MM.1S (cell line): ENCODE results near the gene CA12.

ENCODE experiments used
- DNase-seq: peaks from one replicate; pipeline ENCODE4 v3.0.0-alpha.2; 2015
- H2AFZ ChIP-seq: fragments of 300-600 bp; sonication (generic); 2 replicates; pipeline ENCODE4 v1.6.0; 2016; ENCODE audit warnings: antibody characterized with exemption, low read length
- H3F3A ChIP-seq: fragments of 300-600 bp; sonication (generic); 2 replicates; pipeline ENCODE4 v1.6.1; 2016; ENCODE audit warnings: mild to moderate bottlenecking, antibody characterized with exemption, low read length, moderate library complexity, mixed read lengths; ENCODE audit not compliant: insufficient read depth
- H3K27ac ChIP-seq: fragments of 300-600 bp; sonication (generic); 2 replicates; pipeline ENCODE4 v1.5.1; 2016; ENCODE audit warnings: mild to moderate bottlenecking, low read length
- H3K27me3 ChIP-seq: fragments of 300-600 bp; sonication (generic); replicated peaks from 2 replicates; pipeline ENCODE4 v1.6.0; 2016; ENCODE audit warnings: low read length; ENCODE audit not compliant: insufficient read depth
- H3K36me3 ChIP-seq: fragments of 300-600 bp; sonication (generic); replicated peaks from 2 replicates; pipeline ENCODE4 v1.6.1; 2016; ENCODE audit warnings: mild to moderate bottlenecking, low read length, mixed read lengths; ENCODE audit not compliant: insufficient read depth
- H3K4me1 ChIP-seq: fragments of 300-600 bp; sonication (generic); 2 replicates; pipeline ENCODE4 v1.6.1; 2016; ENCODE audit warnings: low read length, mixed read lengths
- H3K4me2 ChIP-seq: fragments of 300-600 bp; sonication (generic); 2 replicates; pipeline ENCODE4 v1.6.0; 2016; ENCODE audit warnings: low read depth, low read length
- H3K4me3 ChIP-seq: fragments of 300-600 bp; sonication (generic); 2 replicates; pipeline ENCODE4 v1.5.1; 2016; ENCODE audit warnings: low read length, mixed read lengths
- H3K79me2 ChIP-seq: fragments of 300-600 bp; sonication (generic); 2 replicates; pipeline ENCODE4 v1.6.1; 2016; ENCODE audit warnings: mixed run types, low read length, mixed read lengths
- H3K9ac ChIP-seq: fragments of 300-600 bp; sonication (generic); 2 replicates; pipeline ENCODE4 v1.6.1; 2016; ENCODE audit warnings: low read length, mixed read lengths
- H3K9me2 ChIP-seq: fragments of 300-600 bp; sonication (generic); replicated peaks from 2 replicates; pipeline ENCODE4 v1.6.1; 2016; ENCODE audit warnings: mild to moderate bottlenecking, low read length, mixed read lengths; ENCODE audit not compliant: insufficient read depth
- H3K9me3 ChIP-seq: fragments of 300-600 bp; sonication (generic); replicated peaks from 2 replicates; pipeline ENCODE4 v1.6.1; 2016; ENCODE audit warnings: mild to moderate bottlenecking, low read length, mixed read lengths; ENCODE audit not compliant: insufficient read depth
- H4K20me1 ChIP-seq: fragments of 300-600 bp; sonication (generic); 2 replicates; pipeline ENCODE4 v1.6.1; 2016; ENCODE audit warnings: mild to moderate bottlenecking, low read length, moderate library complexity, mixed read lengths; ENCODE audit not compliant: insufficient read depth
- EZH2 ChIP-seq: fragments of 300-600 bp; sonication (generic); optimal IDR thresholded peaks from 2 replicates; pipeline ENCODE3; 2017; ENCODE audit warnings: low read depth, mild to moderate bottlenecking, antibody characterized with exemption, low read length, mixed read lengths
- EZH2phosphoT487 ChIP-seq: fragments of 300-600 bp; sonication (generic); IDR thresholded peaks from 2 replicates; pipeline ENCODE4 v1.6.1; 2018; ENCODE audit warnings: antibody characterized with exemption, low read length
- TF ChIP-seq, protein P1 (sequence below): fragments of 300-600 bp; sonication (generic); IDR thresholded peaks from 2 replicates; pipeline ENCODE4 v1.5.1; 2016; ENCODE audit warnings: antibody characterized with exemption, low read length, mixed read lengths

Gene CA12

DNA sequence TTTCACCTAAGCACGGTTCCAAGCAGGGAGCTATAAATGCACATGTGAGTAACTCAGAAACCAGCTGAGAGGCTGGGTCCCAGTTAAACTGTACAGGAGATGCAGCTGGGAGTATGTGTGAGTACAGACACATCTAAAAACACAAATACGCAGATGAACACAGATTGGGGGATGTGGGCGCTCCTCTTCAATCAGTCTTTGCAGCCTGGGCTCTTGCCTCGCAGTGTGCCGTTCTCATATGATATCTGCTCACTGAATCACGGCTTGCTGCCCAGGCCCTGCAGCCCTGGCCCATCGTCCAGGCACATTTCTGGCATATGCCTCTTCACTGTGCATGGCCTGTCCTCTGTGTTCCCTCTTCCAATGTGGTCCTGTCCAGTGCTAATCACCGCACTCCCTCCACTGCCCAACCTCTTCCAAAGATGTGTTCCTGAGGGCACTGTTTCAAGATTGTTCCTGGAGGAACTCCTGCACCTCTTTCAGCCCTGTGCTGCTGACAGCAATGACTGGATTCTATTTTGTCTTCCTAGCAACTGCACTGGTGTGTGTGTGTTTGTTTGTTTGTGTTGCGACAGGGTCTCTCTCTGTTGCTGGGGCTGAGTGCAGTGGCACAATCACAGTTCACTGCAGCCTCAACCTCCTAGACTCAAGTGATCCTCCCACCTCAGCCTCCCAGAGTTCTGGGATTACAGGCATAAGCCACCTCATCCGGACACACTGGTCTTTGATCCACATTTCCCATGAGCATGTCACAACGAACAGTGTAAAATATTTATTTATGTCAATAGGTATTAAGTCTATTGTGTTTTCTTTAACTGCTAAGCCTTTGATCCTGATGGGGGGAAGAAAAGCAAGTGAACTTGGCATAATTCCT lies 17.0 kb downstream of the CA12 start:
- H3K4me2 ChIP-seq: no peak overlapping the region
- H4K20me1 ChIP-seq: no peaks in the 10 kb centered on the region

DNA sequence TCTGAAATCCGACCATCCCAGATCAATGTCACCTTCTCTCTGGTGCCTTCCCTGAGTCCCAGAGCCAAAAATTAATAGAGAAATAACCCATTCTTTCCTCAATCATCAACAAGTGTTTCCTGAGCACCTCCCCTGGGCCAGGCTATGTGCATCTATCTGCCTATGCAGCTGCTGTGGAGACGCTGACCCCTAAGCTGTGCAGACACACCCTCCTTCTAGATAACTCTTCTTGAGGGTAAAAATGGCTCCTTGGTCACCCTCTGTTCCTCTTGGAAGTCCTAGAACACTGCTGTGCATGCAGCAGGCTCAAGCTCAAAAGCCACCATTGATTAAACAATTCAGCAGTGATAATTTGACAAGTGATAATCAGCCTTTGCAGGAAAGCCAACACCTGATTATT lies 18.4 kb downstream of the CA12 start:
- no peak overlapping the region for H3K9ac ChIP-seq
- no peaks in the 10 kb centered on the region for H3K9me3 ChIP-seq
- no peak for DNase-seq
- no peaks in the 10 kb centered on the region for H3K27me3 ChIP-seq
- H3K79me2 ChIP-seq: no peaks in the 10 kb centered on the region
- no peaks in the 10 kb centered on the region for H3F3A ChIP-seq
- H3K36me3 ChIP-seq: no peaks in the 10 kb centered on the region
- no peak overlapping the region for H3K27ac ChIP-seq
- no peak for TF ChIP-seq EZH2
- TF ChIP-seq, protein P1, sequence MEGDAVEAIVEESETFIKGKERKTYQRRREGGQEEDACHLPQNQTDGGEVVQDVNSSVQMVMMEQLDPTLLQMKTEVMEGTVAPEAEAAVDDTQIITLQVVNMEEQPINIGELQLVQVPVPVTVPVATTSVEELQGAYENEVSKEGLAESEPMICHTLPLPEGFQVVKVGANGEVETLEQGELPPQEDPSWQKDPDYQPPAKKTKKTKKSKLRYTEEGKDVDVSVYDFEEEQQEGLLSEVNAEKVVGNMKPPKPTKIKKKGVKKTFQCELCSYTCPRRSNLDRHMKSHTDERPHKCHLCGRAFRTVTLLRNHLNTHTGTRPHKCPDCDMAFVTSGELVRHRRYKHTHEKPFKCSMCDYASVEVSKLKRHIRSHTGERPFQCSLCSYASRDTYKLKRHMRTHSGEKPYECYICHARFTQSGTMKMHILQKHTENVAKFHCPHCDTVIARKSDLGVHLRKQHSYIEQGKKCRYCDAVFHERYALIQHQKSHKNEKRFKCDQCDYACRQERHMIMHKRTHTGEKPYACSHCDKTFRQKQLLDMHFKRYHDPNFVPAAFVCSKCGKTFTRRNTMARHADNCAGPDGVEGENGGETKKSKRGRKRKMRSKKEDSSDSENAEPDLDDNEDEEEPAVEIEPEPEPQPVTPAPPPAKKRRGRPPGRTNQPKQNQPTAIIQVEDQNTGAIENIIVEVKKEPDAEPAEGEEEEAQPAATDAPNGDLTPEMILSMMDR: no peak
- TF ChIP-seq EZH2phosphoT487: no peak
- H4K20me1 ChIP-seq: no peaks in the 10 kb centered on the region
- H3K4me3 ChIP-seq: no peak overlapping the region
- no peak overlapping the region for H2AFZ ChIP-seq
- no peaks in the 10 kb centered on the region for H3K9me2 ChIP-seq
- H3K4me1 ChIP-seq: no peaks in the 10 kb centered on the region
- no peak overlapping the region for H3K4me2 ChIP-seq

More for the DNA sequence above, 17.0 kb downstream of the CA12 start:
- no peak for DNase-seq
- Histone ChIP-seq H3F3A (no peaks in the 10 kb centered on the region), H3K4me3 (no peak overlapping the region), H3K27me3 (no peaks in the 10 kb centered on the region), H3K79me2 (no peaks in the 10 kb centered on the region), H3K9me3 (no peaks in the 10 kb centered on the region), H3K9ac (no peak overlapping the region), H3K4me1 (no peaks in the 10 kb centered on the region), H2AFZ (no peak overlapping the region), H3K36me3 (no peaks in the 10 kb centered on the region), H3K9me2 (no peaks in the 10 kb centered on the region), H3K27ac (no peak overlapping the region)
- TF ChIP-seq EZH2phosphoT487 (no peak), EZH2 (no peak)

DNA sequence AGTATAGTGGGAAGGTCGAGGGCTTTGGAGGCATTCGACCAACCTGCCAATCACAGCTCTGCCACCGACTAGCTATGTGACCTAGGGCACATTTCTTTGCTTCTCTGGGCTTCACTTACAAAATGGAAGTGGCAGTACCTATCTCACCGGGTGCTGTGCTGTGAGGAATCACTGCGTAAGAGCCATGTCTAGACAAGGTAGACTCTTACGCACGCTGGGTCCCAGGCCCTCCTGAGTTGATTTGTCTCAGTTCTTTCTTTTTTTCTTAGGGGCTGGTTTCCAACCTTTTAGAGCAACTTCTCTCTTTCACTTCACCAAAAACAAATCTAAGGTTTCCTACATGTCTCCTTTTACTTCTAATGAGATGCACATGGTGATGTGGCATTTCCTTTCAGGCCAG lies 18.8 kb downstream of the CA12 start:
- no peak overlapping the region for H3K9ac ChIP-seq
- H3K36me3 ChIP-seq: no peaks in the 10 kb centered on the region
- H3K27ac ChIP-seq: no peak overlapping the region
- no peak for DNase-seq
- H2AFZ ChIP-seq: no peak overlapping the region
- H3K9me2 ChIP-seq: no peaks in the 10 kb centered on the region
- TF ChIP-seq EZH2 (no peak), EZH2phosphoT487 (no peak)
- TF ChIP-seq, protein P1: no peak
- H4K20me1 ChIP-seq: no peaks in the 10 kb centered on the region
- H3K4me1 ChIP-seq: no peaks in the 10 kb centered on the region
- no peak overlapping the region for H3K4me3 ChIP-seq
- H3K79me2 ChIP-seq: no peaks in the 10 kb centered on the region
- no peak overlapping the region for H3K4me2 ChIP-seq
- H3K9me3 ChIP-seq: no peaks in the 10 kb centered on the region
- no peaks in the 10 kb centered on the region for H3K27me3 ChIP-seq
- no peaks in the 10 kb centered on the region for H3F3A ChIP-seq

DNA sequence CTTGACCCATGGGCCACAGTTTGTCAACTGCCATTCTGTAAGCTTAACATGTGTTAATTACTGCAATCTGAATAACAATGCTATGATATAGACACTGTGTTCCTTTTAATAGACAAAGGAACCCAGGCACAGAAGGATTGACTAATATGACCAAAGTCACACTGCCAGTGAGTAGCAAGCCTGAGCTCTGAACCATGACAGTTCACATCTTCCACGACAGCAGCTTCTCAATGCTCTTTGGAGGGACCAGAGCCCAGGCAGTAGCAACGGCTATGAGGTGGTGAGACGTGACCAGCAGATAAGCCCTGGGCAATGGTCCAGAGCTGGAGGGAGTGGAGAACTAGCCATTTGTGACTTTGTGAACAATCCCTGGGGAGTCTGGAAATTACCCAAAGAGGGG lies 19.4 kb downstream of the CA12 start:
- TF ChIP-seq EZH2 (no peak), EZH2phosphoT487 (no peak)
- TF ChIP-seq, protein P1: no peak
- H4K20me1 ChIP-seq: no peaks in the 10 kb centered on the region
- no peak overlapping the region for H3K9ac ChIP-seq
- no peaks in the 10 kb centered on the region for H3F3A ChIP-seq
- no peak overlapping the region for H3K4me2 ChIP-seq
- H3K36me3 ChIP-seq: no peaks in the 10 kb centered on the region
- H3K27me3 ChIP-seq: no peaks in the 10 kb centered on the region
- DNase-seq: no peak
- no peaks in the 10 kb centered on the region for H3K9me3 ChIP-seq
- no peaks in the 10 kb centered on the region for H3K9me2 ChIP-seq
- H3K79me2 ChIP-seq: no peaks in the 10 kb centered on the region
- no peak overlapping the region for H3K27ac ChIP-seq
- H3K4me3 ChIP-seq: no peak overlapping the region
- H3K4me1 ChIP-seq: no peaks in the 10 kb centered on the region
- H2AFZ ChIP-seq: no peak overlapping the region
